K562 (cell line): ENCODE data around the gene TNPO2. TPM values are rescaled to one million over a fixed set of nuclear protein-coding genes. Genes with fewer than 3 reads are reported as not detected.

ENCODE experiments used
- ATAC-seq: fragments of 200-7000 bp; cut with Tn5 transposase; 3 replicates; pipeline ENCODE4 v1.9.1; 2020; ENCODE audit warnings: moderate library complexity
- Bru-seq: library from RNA; stranded (reverse); fragments of 400-500 nt; gene quantifications from one replicate; lab custom pipeline; 2021; lab: Mats Ljungman, UMichigan
- BruChase-seq, 2 experiments: library from RNA; stranded (reverse); fragments of 400-500 nt; gene quantifications; one replicate each; lab custom pipeline; 2021; lab: Mats Ljungman, UMichigan
- BruUV-seq: library from RNA; stranded (reverse); fragments of 400-500 nt; replicated peaks from 2 replicates; lab custom pipeline; 2021; lab: Mats Ljungman, UMichigan
- CTCF ChIA-PET: fragments of 300-600 bp; formaldehyde crosslinking; extraction: SDS; loops from one replicate; lab custom pipeline; 2021; ENCODE audit warnings: low intra/inter-chr PET ratio; lab: Yijun Ruan, JAX
- POLR2A ChIA-PET: fragments of 300-600, 350-650 bp; sonication (Branson Sonifier 250); formaldehyde crosslinking; extraction: SDS; loops from one replicate; lab custom pipeline; 2021; ENCODE audit warnings: antibody characterized with exemption, inconsistent platforms; lab: Yijun Ruan, JAX
- DNase-seq, 4 experiments: peaks; one replicate each; pipeline versions ENCODE4 v3.0.0 to v3.0.0-alpha.2; 2011 to 2018; ENCODE audit warnings: low spot score in 3 of 4, mixed read lengths in 3 of 4; ENCODE audit errors: extremely low read depth in 1 of 4
- FAIRE-seq: peaks from 2 replicates; lab custom pipeline; 2011; peaks lifted over from hg19 to GRCh38; lab: Jason Lieb, UNC
- H2AFZ ChIP-seq: 2 replicates; pipeline ENCODE4 v1.6.0; 2011; ENCODE audit warnings: low read depth, low read length, control low read depth, inconsistent platforms
- H3K27ac ChIP-seq: fragments of 200-600 bp; 3 replicates; pipeline ENCODE4 v1.8.0; 2011; ENCODE audit warnings: low read depth, mild to moderate bottlenecking, control low read depth, inconsistent platforms, low read length, moderate library complexity, mixed read lengths; ENCODE audit errors: extremely low read depth
- H3K27me3 ChIP-seq, 2 experiments: fragments of 300-600 bp in 1 of 2; 2 replicates in 1 of 2; 3 replicates in 1 of 2; pipeline versions ENCODE4 v1.6.0 to v1.8.0; 2011; ENCODE audit warnings: inconsistent platforms in 2 of 2, low read length in 2 of 2, mild to moderate bottlenecking in 1 of 2, mixed read lengths in 1 of 2, moderate library complexity in 1 of 2; ENCODE audit not compliant: control insufficient read depth in 2 of 2, insufficient read depth in 2 of 2
- H3K36me3 ChIP-seq: fragments of 300-600 bp; 3 replicates; pipeline ENCODE4 v1.8.0; 2011; ENCODE audit warnings: mild to moderate bottlenecking, low read length, inconsistent platforms; ENCODE audit not compliant: control insufficient read depth, insufficient read depth
- H3K4me1 ChIP-seq, 2 experiments: fragments of 200-600 bp in 1 of 2; replicated peaks in 1 of 2; 2 replicates in 1 of 2; 3 replicates in 1 of 2; pipeline versions ENCODE4 v1.5.1 to v1.8.0; 2011; ENCODE audit warnings: inconsistent platforms in 2 of 2, low read length in 2 of 2, mild to moderate bottlenecking in 1 of 2, mixed read lengths in 1 of 2, moderate library complexity in 1 of 2; ENCODE audit not compliant: control insufficient read depth in 2 of 2, insufficient read depth in 2 of 2
- H3K4me2 ChIP-seq: 2 replicates; pipeline ENCODE4 v1.6.1; 2011; ENCODE audit warnings: low read length, control low read depth, inconsistent platforms, mixed read lengths; ENCODE audit not compliant: insufficient read depth
- H3K4me3 ChIP-seq: fragments of 200-600 bp; sonication (generic), shearing (Covaris generic); 2 replicates; pipeline ENCODE4 v1.5.1; 2016; ENCODE audit warnings: control low read depth, inconsistent platforms
- H3K79me2 ChIP-seq: fragments of 200-600 bp; 3 replicates; pipeline ENCODE4 v1.8.0; 2011; ENCODE audit warnings: low read length, inconsistent platforms; ENCODE audit not compliant: control insufficient read depth, insufficient read depth
- H3K9ac ChIP-seq, 2 experiments: 2 replicates each; pipeline versions ENCODE4 v1.6.0 to v1.6.1; 2011; ENCODE audit warnings: low read depth in 2 of 2, low read length in 2 of 2, control low read depth in 1 of 2, inconsistent platforms in 1 of 2, mild to moderate bottlenecking in 1 of 2, mixed read lengths in 1 of 2; ENCODE audit not compliant: insufficient read depth in 1 of 2
- H3K9me1 ChIP-seq: one replicate; pipeline ENCODE4 v1.6.0; 2011; ENCODE audit warnings: inconsistent platforms, mild to moderate bottlenecking, low read length, moderate library complexity; ENCODE audit not compliant: control insufficient read depth, insufficient read depth
- H3K9me3 ChIP-seq: replicated peaks from 2 replicates; pipeline ENCODE4 v1.5.1; 2011; ENCODE audit warnings: low read depth, low read length, inconsistent platforms; ENCODE audit not compliant: control insufficient read depth, insufficient read depth
- H4K20me1 ChIP-seq: replicated peaks from 2 replicates; pipeline ENCODE4 v1.6.1; 2011; ENCODE audit warnings: low read length, inconsistent platforms, mixed read lengths; ENCODE audit not compliant: control insufficient read depth, insufficient read depth
- E2F3 ChIP-seq: fragments of 250-450 bp; sonication (Bioruptor Pico); IDR thresholded peaks from 2 replicates; pipeline ENCODE4 v1.4.0; 2020; ENCODE audit warnings: mild to moderate bottlenecking
- ELF1 ChIP-seq: fragments of 200-800 bp; sonication (Bioruptor generic); IDR thresholded peaks from 2 replicates; pipeline ENCODE4 v1.6.1; 2016; ENCODE audit warnings: missing genetic modification characterization, missing compliant biosample characterization
- ETV1 ChIP-seq: fragments of 450-650 bp; conservative IDR thresholded peaks from 2 replicates; pipeline ENCODE4 v1.6.1; 2016; ENCODE audit warnings: missing genetic modification characterization, control low read depth, low read depth, missing compliant biosample characterization
- HDAC1 ChIP-seq, 2 experiments: fragments of 450-650 bp; IDR thresholded peaks; 2 replicates each; pipeline ENCODE4 v1.6.1; 2016 to 2017; ENCODE audit warnings: inconsistent platforms in 1 of 2, mild to moderate bottlenecking in 1 of 2, moderate library complexity in 1 of 2
- KDM1A ChIP-seq, 2 experiments: fragments of 450-650 bp; IDR thresholded peaks; 2 replicates each; pipeline ENCODE4 v1.6.1; 2016; ENCODE audit warnings: mild to moderate bottlenecking in 2 of 2
- MAFF ChIP-seq: IDR thresholded peaks from 2 replicates; pipeline ENCODE4 v1.6.1; 2012; ENCODE audit warnings: low read length, improper control_type of control experiment
- TCFL5 ChIP-seq: fragments of 250-450 bp; sonication (Bioruptor Pico); conservative IDR thresholded peaks from 2 replicates; pipeline ENCODE4 v1.6.1; 2021; ENCODE audit warnings: mild to moderate bottlenecking, moderate library complexity, matching md5 sums
- ZFX ChIP-seq: sonication (generic); formaldehyde crosslinking; IDR thresholded peaks from 2 replicates; pipeline ENCODE4 v1.8.0; 2022; ENCODE audit warnings: mild to moderate bottlenecking, missing genetic modification reagents, moderate library complexity
- ZNF444 ChIP-seq: fragments of 250-450 bp; sonication (Bioruptor Pico); IDR thresholded peaks from 2 replicates; pipeline ENCODE4 v1.4.0; 2020; ENCODE audit warnings: mild to moderate bottlenecking, moderate library complexity
- WGBS: fragments of 100-300 bp; shearing (Covaris generic); methylation state at CpG from one replicate; pipeline ENCODE4 v1.1.6; 2016; ENCODE audit warnings: low coverage, mixed read lengths; ENCODE audit not compliant: insufficient coverage; ENCODE audit errors: missing lambda C conversion rate; 5-methylcytosine and 5-hydroxymethylcytosine counted together
- in situ Hi-C: fragments of 300-500 bp; cut with MboI; formaldehyde crosslinking; loops from 4 replicates; pipeline ENCODE4 v1.15.0; 2018; ENCODE audit warnings: inconsistent platforms, mixed read lengths
- intact Hi-C: fragments of 100-400 bp; cut with micrococcal nuclease; formaldehyde crosslinking; loops from 2 replicates; pipeline ENCODE4 v1.14.2; 2022
- long read RNA-seq, 3 experiments: library from polyadenylated mRNA in 2 of 3; library from RNA in 1 of 3; unstranded in 2 of 3; stranded (forward) in 1 of 3; transcript quantifications; one replicate each; pipeline ENCODE4 v2.0.0, GENCODE V29; 2019 to 2022
- polyA minus RNA-seq, 3 experiments: library from RNA; depleted of rRNA, polyadenylated mRNA; stranded (reverse); fragments of >200 nt; gene quantifications; 2 replicates each; pipeline ENCODE4 v1.2.3, GENCODE V29; 2011
- polyA plus RNA-seq, 8 experiments: library from polyadenylated mRNA; depleted of rRNA in 4 of 8; stranded (reverse) in 5 of 8; unstranded in 3 of 8; fragments of >200 nt; fragmentation: Nextera tagmentation in 2 of 8; fragmentation: Illumina TruSeq in 1 of 8; extraction: Ambion mirVana in 2 of 8; extraction: Trizol in 1 of 8; gene quantifications; 2 replicates each; pipeline versions ENCODE4 v1.2.1 to v1.2.3, GENCODE V29; 2011 to 2014; ENCODE audit warnings: inconsistent platforms in 1 of 8, missing spikeins in 1 of 8
- total RNA-seq, 7 experiments: library from RNA; depleted of rRNA in 6 of 7; stranded (reverse); fragments of >200 nt in 6 of 7; fragmentation: Illumina TruSeq in 2 of 7; extraction: Trizol in 2 of 7; gene quantifications; 2 replicates each; pipeline versions ENCODE4 v1.2.1 to v1.2.3, GENCODE V29; 2011 to 2021; ENCODE audit warnings: low replicate concordance in 1 of 7
- TF ChIP-seq, protein P1 (sequence below): fragments of 250-450 bp; sonication (Bioruptor Pico); IDR thresholded peaks from 2 replicates; pipeline ENCODE4 v1.5.0; 2022; ENCODE audit warnings: mild to moderate bottlenecking

The TNPO2 gene
- 399 and 932 TPM in 2 replicates for total RNA-seq (2011; cell fraction: chromatin; rRNA removed; ENCODE audit: low replicate concordance)
- total RNA-seq (2011; cell fraction: nucleolus; rRNA removed) = 499 and 534 TPM in 2 replicates
- 285 and 332 TPM in 2 replicates for total RNA-seq (2011; cell fraction: nucleoplasm; rRNA removed)
- 25.7 and 36.2 TPM in 2 replicates for total RNA-seq (2014; rRNA removed)
- 30.0 and 40.3 TPM in 2 replicates for total RNA-seq (2014; rRNA removed; fragmentation: Illumina TruSeq; extraction: Trizol)
- total RNA-seq (2015; rRNA removed; fragmentation: Illumina TruSeq; extraction: Trizol) = 53.8 and 55.5 TPM in 2 replicates
- 107 and 126 TPM in 2 replicates for total RNA-seq (2021)
- polyA plus RNA-seq (2011; rRNA removed) = 88.4 and 110 TPM in 2 replicates
- 74.1 and 101 TPM in 2 replicates for polyA plus RNA-seq (2011; cell fraction: cytosol; rRNA removed)
- polyA plus RNA-seq (2011; cell fraction: nucleus; rRNA removed) = 461 and 669 TPM in 2 replicates
- 50.2 and 61.0 TPM in 2 replicates for polyA plus RNA-seq (2012)
- polyA plus RNA-seq (2014; fragmentation: Illumina TruSeq; extraction: Trizol) = 66.6 and 67.0 TPM in 2 replicates
- 1 to 10 TPM; 6.0 to 6.3 TPM for polyA plus RNA-seq (2014; fragmentation: Nextera tagmentation; extraction: Ambion mirVana)
- 78.0 and 80.9 TPM in 2 replicates for polyA plus RNA-seq (2014; rRNA removed)
- polyA minus RNA-seq (2011; rRNA and poly(A)+ RNA removed) = 149 and 177 TPM in 2 replicates
- polyA minus RNA-seq (2011; cell fraction: cytosol; rRNA and poly(A)+ RNA removed) = 90.2 and 132 TPM in 2 replicates
- 220 and 239 TPM in 2 replicates for polyA minus RNA-seq (2011; cell fraction: nucleus; rRNA and poly(A)+ RNA removed)
- percentile 81 among the genes with signal in this experiment for Bru-seq, nascent RNA
- BruChase-seq, experiment 1, labeled RNA remaining after a 2-hour chase = percentile 80 among the genes with signal in this experiment
- percentile 86 among the genes with signal in this experiment for BruChase-seq, experiment 2, labeled RNA remaining after a 6-hour chase
- long read RNA-seq, experiment 1, partial matches to known transcripts = 21 of 81 reads
- long read RNA-seq, experiment 1, other reads (novel, unspliced or antisense) = 60 of 81 reads
- long read RNA-seq, experiment 2, partial matches to known transcripts = 5 of 32 reads
- long read RNA-seq, experiment 2, other reads (novel, unspliced or antisense) = 27 of 32 reads
- long read RNA-seq, experiment 3, partial matches to known transcripts = 1 of 5 reads
- long read RNA-seq, experiment 3, other reads (novel, unspliced or antisense) = 4 of 5 reads

DNA sequence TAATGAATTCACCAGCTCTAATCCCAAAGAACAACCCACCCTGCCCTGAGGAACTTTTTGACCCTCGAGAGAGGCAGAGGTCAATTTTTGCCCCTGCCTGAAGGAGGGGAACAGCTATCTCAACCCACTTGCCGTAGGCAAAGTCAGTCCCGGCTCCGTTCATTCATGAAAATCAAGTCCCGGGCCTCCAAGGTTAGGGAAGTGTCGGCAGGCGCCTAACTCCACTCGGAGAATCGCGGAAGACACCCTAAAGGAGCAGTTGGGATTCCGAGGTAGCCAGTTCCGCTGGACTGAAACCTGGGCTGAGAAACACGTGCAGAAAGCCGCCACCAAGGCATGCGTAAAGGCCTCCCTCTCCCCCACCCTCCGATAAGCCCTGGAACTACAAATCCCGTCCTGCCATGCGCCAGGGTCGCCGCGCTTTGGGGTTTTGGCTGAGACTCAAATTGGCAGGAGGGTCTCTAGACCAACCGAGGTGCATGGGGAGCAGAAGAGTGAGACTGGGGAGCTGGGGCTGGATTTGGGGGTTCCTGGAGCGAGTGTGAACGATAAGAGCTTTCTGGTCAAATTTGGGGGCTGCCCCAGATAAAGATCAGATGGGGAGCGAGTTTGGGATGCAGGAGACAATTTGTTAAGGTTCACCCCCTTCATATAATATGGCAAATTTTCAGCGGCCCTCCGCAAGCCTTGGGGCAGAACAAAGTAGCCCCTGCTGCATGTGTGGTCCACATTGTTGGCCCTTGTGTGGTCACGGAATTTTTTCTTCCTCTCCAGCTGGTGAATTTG is at the start of gene TNPO2:
Gene TNPO2 (minus strand): TSS at position 292 of the 786 bp plus-strand sequence. CDS start 2,955 bp downstream, outside the sequence.
- intact Hi-C loops = loop anchor here (1.0 kb wide), 1 partner anchor 9 kb away; no protein-coding TSS in a partner anchor
- H2AFZ ChIP-seq = peak within 1 kb of the TSS; percentile 78
- H3K9ac ChIP-seq = peak within 1 kb of the TSS; percentile 89 to 99
- no peaks in the 10 kb centered on the region for H3K9me3 ChIP-seq
- DNase-seq (peak; percentile 69 to 91 (median 78)), FAIRE-seq (peak; percentile 97), ATAC-seq (peak; percentile 76)
- H3K27me3 ChIP-seq = no peaks in the 10 kb centered on the region
- no TSS peak for BruUV-seq
- H3K36me3 ChIP-seq = peaks cover 32% of the 10 kb centered on the region
- H3K4me3 ChIP-seq = peak within 1 kb of the TSS; percentile 82
- in situ Hi-C loops = no loop called here
- WGBS = 3% methylated on average over 28 of the region's 28 CpGs
- peak within 1 kb of the TSS; percentile 87 for H3K27ac ChIP-seq
- H3K4me1 ChIP-seq = peaks cover 10 to 41% of the 10 kb centered on the region in 2 experiments; a peak in 3 of 5 replicates
- peaks cover 3% of the 10 kb centered on the region for H3K9me1 ChIP-seq
- H3K79me2 ChIP-seq = peaks cover 55% of the 10 kb centered on the region
- H3K4me2 ChIP-seq = peak within 1 kb of the TSS; percentile 91
- CTCF ChIA-PET = no interaction called here
- peaks cover 15% of the 10 kb centered on the region; the same call in 1 of the 2 replicates for H4K20me1 ChIP-seq
- POLR2A ChIA-PET = interaction anchor here (0.6 to 4.4 kb wide), 12 partner anchors 9 to 214 kb away, joined by 3 to 50 read pairs (median 4); partner anchors contain the start of genes GET3, JUNB and TRIR
- TF ChIP-seq HDAC1 (IDR thresholded peaks at IDR 0.05) (peak in 1 of 2 experiments; percentile 95; a peak in 2 of 4 replicates), ELF1 (tag) (no peak), ETV1 (tag) (peak; percentile 43; the same call in 1 of the 2 replicates), KDM1A (IDR thresholded peaks at IDR 0.05) (peak in 1 of 2 experiments; percentile 64; a peak in 1 of 4 replicates), MAFF (0 out of 2 replicates have a peak, but pooled peaks have one; percentile 1), TCFL5 (CRISPR knock-in tag) (no peak), ZNF444 (peak; percentile 67; the same call in 1 of the 2 replicates), E2F3 (CRISPR knock-in tag) (no peak), ZFX (CRISPR knock-in tag) (peak; percentile 81)
- TF ChIP-seq, protein P1, sequence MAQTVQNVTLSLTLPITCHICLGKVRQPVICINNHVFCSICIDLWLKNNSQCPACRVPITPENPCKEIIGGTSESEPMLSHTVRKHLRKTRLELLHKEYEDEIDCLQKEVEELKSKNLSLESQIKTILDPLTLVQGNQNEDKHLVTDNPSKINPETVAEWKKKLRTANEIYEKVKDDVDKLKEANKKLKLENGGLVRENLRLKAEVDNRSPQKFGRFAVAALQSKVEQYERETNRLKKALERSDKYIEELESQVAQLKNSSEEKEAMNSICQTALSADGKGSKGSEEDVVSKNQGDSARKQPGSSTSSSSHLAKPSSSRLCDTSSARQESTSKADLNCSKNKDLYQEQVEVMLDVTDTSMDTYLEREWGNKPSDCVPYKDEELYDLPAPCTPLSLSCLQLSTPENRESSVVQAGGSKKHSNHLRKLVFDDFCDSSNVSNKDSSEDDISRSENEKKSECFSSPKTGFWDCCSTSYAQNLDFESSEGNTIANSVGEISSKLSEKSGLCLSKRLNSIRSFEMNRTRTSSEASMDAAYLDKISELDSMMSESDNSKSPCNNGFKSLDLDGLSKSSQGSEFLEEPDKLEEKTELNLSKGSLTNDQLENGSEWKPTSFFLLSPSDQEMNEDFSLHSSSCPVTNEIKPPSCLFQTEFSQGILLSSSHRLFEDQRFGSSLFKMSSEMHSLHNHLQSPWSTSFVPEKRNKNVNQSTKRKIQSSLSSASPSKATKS (CRISPR knock-in tag) = no peak
